PC-3 (cell line): ENCODE results near the gene GTPBP8. TPM values are rescaled to one million over a fixed set of nuclear protein-coding genes. Genes with fewer than 3 reads are reported as not detected.

ENCODE experiments used
- ATAC-seq: fragments of 200-7000 bp; cut with Tn5 transposase; 2 replicates; pipeline ENCODE4 v1.9.1; 2020; ENCODE audit warnings: mild to moderate bottlenecking, moderate library complexity
- BruUV-seq: library from RNA; stranded (reverse); fragments of 400-500 nt; replicated peaks from 2 replicates; lab custom pipeline; 2021; lab: Mats Ljungman, UMichigan
- CTCF ChIA-PET: fragments of 300-600 bp; sonication (Branson Sonifier 250); formaldehyde crosslinking; loops from one replicate; lab custom pipeline; 2022; ENCODE audit warnings: antibody characterized with exemption; lab: Charles Lee
- POLR2A ChIA-PET: fragments of 300-600 bp; sonication (Branson Sonifier 250); formaldehyde crosslinking; loops from one replicate; lab custom pipeline; 2022; ENCODE audit warnings: antibody characterized with exemption; ENCODE audit not compliant: unreplicated experiment; lab: Charles Lee
- DNase-seq: peaks from one replicate; pipeline ENCODE4 v3.0.0-alpha.2; 2015
- H2AFZ ChIP-seq: fragments of 300-600 bp; sonication (generic); 2 replicates; pipeline ENCODE4 v1.6.0; 2016; ENCODE audit warnings: antibody characterized with exemption, low read length
- H3F3A ChIP-seq: fragments of 300-600 bp; sonication (generic); one replicate; pipeline ENCODE4 v1.6.0; 2017; ENCODE audit warnings: antibody characterized with exemption, low read length, control low read depth, mild to moderate bottlenecking; ENCODE audit not compliant: unreplicated experiment
- H3K27ac ChIP-seq: fragments of 300-600 bp; sonication (generic); 2 replicates; pipeline ENCODE4 v1.5.1; 2016; ENCODE audit warnings: mild to moderate bottlenecking, low read length
- H3K27me3 ChIP-seq: fragments of 300-600 bp; sonication (generic); 2 replicates; pipeline ENCODE4 v1.6.1; 2016; ENCODE audit warnings: low read length, mixed read lengths
- H3K36me3 ChIP-seq: fragments of 300-600 bp; sonication (generic); 2 replicates; pipeline ENCODE4 v1.6.1; 2016; ENCODE audit warnings: low read depth, mixed run types, low read length, mixed read lengths
- H3K4me1 ChIP-seq: fragments of 300-600 bp; sonication (generic); 2 replicates; pipeline ENCODE4 v1.5.1; 2016; ENCODE audit warnings: low read length; ENCODE audit not compliant: insufficient read depth
- H3K4me2 ChIP-seq: fragments of 300-600 bp; sonication (generic); 2 replicates; pipeline ENCODE4 v1.6.0; 2016; ENCODE audit warnings: low read length
- H3K4me3 ChIP-seq: fragments of 300-600 bp; sonication (generic); 2 replicates; pipeline ENCODE4 v1.5.1; 2016; ENCODE audit warnings: mild to moderate bottlenecking, low read length, mixed read lengths
- H3K79me2 ChIP-seq: fragments of 300-600 bp; sonication (generic); 2 replicates; pipeline ENCODE4 v1.6.1; 2017; ENCODE audit warnings: low read length, mixed read lengths
- H3K9ac ChIP-seq: fragments of 300-600 bp; sonication (generic); 2 replicates; pipeline ENCODE4 v1.6.0; 2016; ENCODE audit warnings: mild to moderate bottlenecking, low read length
- H3K9me2 ChIP-seq: fragments of 300-600 bp; sonication (generic); replicated peaks from 2 replicates; pipeline ENCODE4 v1.6.1; 2016; ENCODE audit warnings: mixed run types, low read length, mixed read lengths
- H3K9me3 ChIP-seq: fragments of 300-600 bp; sonication (generic); 2 replicates; pipeline ENCODE4 v1.6.1; 2016; ENCODE audit warnings: low read length, mixed read lengths
- H4K20me1 ChIP-seq: fragments of 300-600 bp; sonication (generic); 2 replicates; pipeline ENCODE4 v1.6.1; 2016; ENCODE audit warnings: low read length, mixed read lengths
- CTCF ChIP-seq: fragments of 300-600 bp; sonication (generic); conservative IDR thresholded peaks from 2 replicates; pipeline ENCODE4 v1.5.1; 2017; ENCODE audit warnings: antibody characterized with exemption, low read depth, mild to moderate bottlenecking, low read length
- EZH2 ChIP-seq: fragments of 300-600 bp; sonication (generic); IDR thresholded peaks from one replicate; pipeline ENCODE4 v1.6.1; 2017; ENCODE audit warnings: antibody characterized with exemption, mild to moderate bottlenecking, low read length; ENCODE audit not compliant: unreplicated experiment
- EZH2phosphoT487 ChIP-seq: fragments of 300-600 bp; sonication (generic); IDR thresholded peaks from 2 replicates; pipeline ENCODE4 v1.6.1; 2018; ENCODE audit warnings: mild to moderate bottlenecking, antibody characterized with exemption, low read length, borderline replicate concordance
- intact Hi-C: fragments of 100-400 bp; cut with micrococcal nuclease; formaldehyde crosslinking; loops from 2 replicates; pipeline ENCODE4 v1.9.0; 2023
- total RNA-seq: library from RNA; depleted of rRNA; stranded (reverse); fragments of >200 nt; gene quantifications from 2 replicates; pipeline ENCODE4 v1.2.3, GENCODE V29; 2014

GTPBP8 gene
- total RNA-seq, 1 experiment from 2014 or later = 63.8 TPM

GRCh38 chr3:112967828-112968227 lies 23.0 kb upstream of the GTPBP8 start:
- ATAC-seq = no peak
- TF ChIP-seq CTCF = no peak
- no peak overlapping the region for H3K4me2 ChIP-seq
- no peaks in the 10 kb centered on the region for H3K36me3 ChIP-seq
- H3K9me3 ChIP-seq = no peaks in the 10 kb centered on the region
- DNase-seq = no peak
- no peaks in the 10 kb centered on the region for H4K20me1 ChIP-seq
- no peak overlapping the region for H3K4me3 ChIP-seq
- H3K79me2 ChIP-seq = no peaks in the 10 kb centered on the region
- H3K9ac ChIP-seq = no peak overlapping the region
- ChIA-PET CTCF (no interaction called here), POLR2A (no interaction called here)
- intact Hi-C loops = no loop called here
- H3K27ac ChIP-seq = no peak overlapping the region
- no peaks in the 10 kb centered on the region for H3K9me2 ChIP-seq
- no peak overlapping the region for H2AFZ ChIP-seq
- BruUV-seq = no TSS peak
- H3F3A ChIP-seq = no peaks in the 10 kb centered on the region
- no peaks in the 10 kb centered on the region for H3K4me1 ChIP-seq
- no peaks in the 10 kb centered on the region for H3K27me3 ChIP-seq

- ChIA-PET CTCF (no interaction called here), POLR2A (no interaction called here)
- H3K79me2 ChIP-seq = no peaks in the 10 kb centered on the region
- H3K27ac ChIP-seq = no peak overlapping the region
- H3K9me3 ChIP-seq = no peaks in the 10 kb centered on the region
- no peak overlapping the region for H2AFZ ChIP-seq
- H4K20me1 ChIP-seq = no peaks in the 10 kb centered on the region
- H3K9ac ChIP-seq = no peak overlapping the region
- peak; percentile 15; the same call in 1 of the 2 replicates for TF ChIP-seq CTCF
- no peak for TF ChIP-seq EZH2phosphoT487
- TF ChIP-seq EZH2 = no peak
- H3K27me3 ChIP-seq = 0 out of 2 replicates have a peak, but pooled peaks cover 4% of the 10 kb centered on the region
- H3K4me1 ChIP-seq = no peaks in the 10 kb centered on the region
- no peaks in the 10 kb centered on the region for H3F3A ChIP-seq
- no TSS peak for BruUV-seq
- intact Hi-C loops = no loop called here
- no peak overlapping the region for H3K4me3 ChIP-seq
- no peaks in the 10 kb centered on the region for H3K36me3 ChIP-seq
- no peaks in the 10 kb centered on the region for H3K9me2 ChIP-seq
- H3K4me2 ChIP-seq = no peak overlapping the region
- no peak for DNase-seq
- ATAC-seq = no peak
Measured at GRCh38 chr3:112972158-112972557, 18.6 kb upstream of the GTPBP8 start.

- DNase-seq (no peak), ATAC-seq (no peak)
- H4K20me1 ChIP-seq = no peaks in the 10 kb centered on the region
- H3K4me1 ChIP-seq = no peaks in the 10 kb centered on the region
- H3K4me3 ChIP-seq = no peak overlapping the region
- no peak overlapping the region for H2AFZ ChIP-seq
- no peaks in the 10 kb centered on the region for H3K79me2 ChIP-seq
- ChIA-PET CTCF (no interaction called here), POLR2A (no interaction called here)
- H3F3A ChIP-seq = no peaks in the 10 kb centered on the region
- H3K9me3 ChIP-seq = no peaks in the 10 kb centered on the region
- H3K9ac ChIP-seq = no peak overlapping the region
- H3K27ac ChIP-seq = no peak overlapping the region
- no peak overlapping the region for H3K4me2 ChIP-seq
- 0 out of 2 replicates have a peak, but pooled peaks cover 4% of the 10 kb centered on the region for H3K27me3 ChIP-seq
- intact Hi-C loops = no loop called here
- BruUV-seq = no TSS peak
- H3K9me2 ChIP-seq = no peaks in the 10 kb centered on the region
- no peaks in the 10 kb centered on the region for H3K36me3 ChIP-seq
- no peak for TF ChIP-seq EZH2phosphoT487
- no peak for TF ChIP-seq CTCF
- no peak for TF ChIP-seq EZH2
Measured at GRCh38 chr3:112973325-112974177, 17.2 kb upstream of the GTPBP8 start.
